PFSK-1 (cell line): ENCODE results near the gene IL34.

ENCODE experiments used
- FOXP2 ChIP-seq: optimal IDR thresholded peaks from 2 replicates; pipeline ENCODE3; 2011; ENCODE audit warnings: borderline replicate concordance, control low read depth, inconsistent platforms; ENCODE audit not compliant: insufficient read depth; ENCODE audit errors: extremely low read length, extremely low read depth
- POLR2AphosphoS5 ChIP-seq: IDR thresholded peaks from 2 replicates; pipeline ENCODE4 v1.6.1; 2012; ENCODE audit warnings: low read depth, mild to moderate bottlenecking, control low read depth, low read length, moderate library complexity
- SIN3A ChIP-seq: IDR thresholded peaks from 2 replicates; pipeline ENCODE4 v1.6.1; 2012; ENCODE audit warnings: mild to moderate bottlenecking, low read length, moderate library complexity, borderline replicate concordance; ENCODE audit not compliant: insufficient read depth
- TAF1 ChIP-seq: IDR thresholded peaks from 2 replicates; pipeline ENCODE4 v1.6.1; 2012; ENCODE audit warnings: low read length, control low read depth, borderline replicate concordance; ENCODE audit not compliant: insufficient read depth
- TF ChIP-seq, protein P1 (sequence below), 2 experiments: IDR thresholded peaks; 2 replicates each; pipeline versions ENCODE4 v1.6.1 to v1.8.0; 2011 to 2012; ENCODE audit warnings: low read depth in 2 of 2, low read length in 2 of 2, control low read depth in 1 of 2, inconsistent platforms in 1 of 2, mild to moderate bottlenecking in 1 of 2, moderate library complexity in 1 of 2; ENCODE audit not compliant: insufficient read depth in 1 of 2

IL34 gene

GRCh38 chr16:70630960-70631745 lies 15.2 kb upstream of the IL34 start:
- TF ChIP-seq FOXP2 (no peak), SIN3A (no peak), POLR2AphosphoS5 (no peak), TAF1 (no peak)
- TF ChIP-seq, protein P1, sequence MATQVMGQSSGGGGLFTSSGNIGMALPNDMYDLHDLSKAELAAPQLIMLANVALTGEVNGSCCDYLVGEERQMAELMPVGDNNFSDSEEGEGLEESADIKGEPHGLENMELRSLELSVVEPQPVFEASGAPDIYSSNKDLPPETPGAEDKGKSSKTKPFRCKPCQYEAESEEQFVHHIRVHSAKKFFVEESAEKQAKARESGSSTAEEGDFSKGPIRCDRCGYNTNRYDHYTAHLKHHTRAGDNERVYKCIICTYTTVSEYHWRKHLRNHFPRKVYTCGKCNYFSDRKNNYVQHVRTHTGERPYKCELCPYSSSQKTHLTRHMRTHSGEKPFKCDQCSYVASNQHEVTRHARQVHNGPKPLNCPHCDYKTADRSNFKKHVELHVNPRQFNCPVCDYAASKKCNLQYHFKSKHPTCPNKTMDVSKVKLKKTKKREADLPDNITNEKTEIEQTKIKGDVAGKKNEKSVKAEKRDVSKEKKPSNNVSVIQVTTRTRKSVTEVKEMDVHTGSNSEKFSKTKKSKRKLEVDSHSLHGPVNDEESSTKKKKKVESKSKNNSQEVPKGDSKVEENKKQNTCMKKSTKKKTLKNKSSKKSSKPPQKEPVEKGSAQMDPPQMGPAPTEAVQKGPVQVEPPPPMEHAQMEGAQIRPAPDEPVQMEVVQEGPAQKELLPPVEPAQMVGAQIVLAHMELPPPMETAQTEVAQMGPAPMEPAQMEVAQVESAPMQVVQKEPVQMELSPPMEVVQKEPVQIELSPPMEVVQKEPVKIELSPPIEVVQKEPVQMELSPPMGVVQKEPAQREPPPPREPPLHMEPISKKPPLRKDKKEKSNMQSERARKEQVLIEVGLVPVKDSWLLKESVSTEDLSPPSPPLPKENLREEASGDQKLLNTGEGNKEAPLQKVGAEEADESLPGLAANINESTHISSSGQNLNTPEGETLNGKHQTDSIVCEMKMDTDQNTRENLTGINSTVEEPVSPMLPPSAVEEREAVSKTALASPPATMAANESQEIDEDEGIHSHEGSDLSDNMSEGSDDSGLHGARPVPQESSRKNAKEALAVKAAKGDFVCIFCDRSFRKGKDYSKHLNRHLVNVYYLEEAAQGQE (IDR thresholded peaks at IDR 0.05; ENCODE audit: insufficient read depth in 1 of 2, low read depth in 2 of 2, low read length in 2 of 2), result no peak

DNA sequence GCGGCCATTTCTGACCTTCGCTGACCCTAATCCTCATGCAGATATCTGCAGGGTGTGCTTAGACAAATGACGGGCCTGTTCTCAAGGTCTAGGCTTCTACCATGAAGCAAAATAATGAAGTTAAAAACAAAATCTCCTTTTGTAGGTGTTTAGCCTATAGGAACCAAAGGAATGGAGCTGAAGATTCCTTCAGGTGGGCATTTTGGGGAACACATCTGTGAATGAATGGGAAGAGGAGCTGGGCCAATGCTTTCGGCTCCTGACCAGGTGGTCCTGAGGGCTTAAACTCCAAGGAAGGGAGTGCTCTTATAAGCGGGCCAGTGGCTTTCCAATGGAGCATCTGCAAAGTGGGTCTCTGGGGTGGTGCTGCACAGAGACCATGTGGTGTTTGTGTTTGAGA lies 14.1 kb upstream of the IL34 start:
- TF ChIP-seq, protein P1 (IDR thresholded peaks at IDR 0.05; ENCODE audit: insufficient read depth in 1 of 2, low read depth in 2 of 2, low read length in 2 of 2), result no peak

DNA sequence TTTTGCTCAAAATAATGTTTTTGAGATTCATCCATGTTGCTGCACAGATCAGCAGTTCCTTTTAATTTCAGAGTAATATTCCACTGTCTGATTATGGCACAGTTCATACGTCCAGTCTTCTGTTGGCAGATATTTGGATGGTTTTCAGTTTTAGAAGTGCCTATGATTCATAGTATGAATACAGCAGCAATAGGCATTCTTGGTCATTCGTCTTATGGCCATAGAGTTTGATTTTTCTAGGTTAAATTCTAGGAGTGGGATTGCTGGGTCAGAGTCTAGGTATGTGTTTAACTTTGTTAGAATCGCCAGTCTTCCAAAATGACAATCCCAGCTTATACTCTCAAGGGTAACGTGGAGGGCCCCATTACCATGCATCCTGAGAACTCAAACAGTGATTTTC lies 11.5 kb upstream of the IL34 start:
- TF ChIP-seq, protein P1 (IDR thresholded peaks at IDR 0.05; ENCODE audit: insufficient read depth in 1 of 2, low read depth in 2 of 2, low read length in 2 of 2), result no peak
- no peak for TF ChIP-seq SIN3A
- no peak for TF ChIP-seq FOXP2
- no peak for TF ChIP-seq POLR2AphosphoS5
- TF ChIP-seq TAF1, result no peak

DNA sequence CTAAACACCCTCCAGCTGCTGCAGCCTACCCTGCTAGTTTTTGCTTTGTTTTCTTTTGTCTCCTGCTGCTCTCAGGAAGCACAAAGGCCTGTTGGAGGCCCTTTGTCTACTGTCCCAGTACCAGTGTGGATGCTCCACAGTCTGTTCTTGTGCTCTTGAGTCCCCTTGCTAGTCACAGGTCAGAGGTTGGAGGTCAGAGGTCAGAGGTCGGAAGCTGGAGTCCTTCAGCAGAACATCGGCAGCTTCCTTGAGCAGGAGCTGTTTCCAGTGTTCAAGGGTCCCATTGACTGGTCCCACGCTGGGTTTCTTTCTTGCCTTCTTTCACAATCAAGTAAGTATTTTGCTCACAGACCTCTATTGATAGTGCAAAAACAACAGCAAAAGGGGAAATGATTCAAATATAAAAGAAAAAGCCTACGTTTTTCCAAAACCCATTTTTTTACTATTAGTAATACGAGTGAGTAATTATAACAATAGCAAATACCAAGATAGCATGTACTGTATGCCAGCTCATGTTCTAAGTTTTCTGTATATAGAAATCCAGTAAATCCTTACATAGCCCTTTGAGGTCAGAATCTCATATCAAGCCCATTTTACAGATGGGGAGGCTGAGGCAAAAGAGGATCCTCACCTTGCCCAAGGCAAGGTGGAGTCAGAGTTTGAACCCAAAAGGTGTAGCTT lies 10.9 kb upstream of the IL34 start:
- TF ChIP-seq, protein P1 (IDR thresholded peaks at IDR 0.05; ENCODE audit: insufficient read depth in 1 of 2, low read depth in 2 of 2, low read length in 2 of 2), result no peak
